CD4-positive, alpha-beta T cell treated with Interleukin-17A for 1 hour (primary cell): ENCODE results near the gene ENTR1.

Experiments
- DNase-seq: peaks from one replicate; pipeline ENCODE4 v3.0.0-alpha.2; 2020

The ENTR1 gene

GRCh38 chr9:136410500-136411287 lies at the start of gene ENTR1, which contains the start of gene PMPCA:
ENTR1 (minus strand) TSS chr9:136410614; CDS start chr9:136410397, 217 bp downstream.
PMPCA (plus strand) TSS chr9:136410658; CDS start chr9:136410669, 11 bp downstream.
- DNase-seq: peak; percentile 95

- DNase-seq: no peak
These were observed 49.0 kb upstream of the ENTR1 start for GRCh38 chr9:136459425-136459824.

- no peak for DNase-seq
These were observed 46.9 kb upstream of the ENTR1 start for GRCh38 chr9:136457326-136457725.

- no peak for DNase-seq
These were observed 45.8 kb upstream of the ENTR1 start for GRCh38 chr9:136456258-136456657.

- DNase-seq: no peak
These were observed 44.9 kb upstream of the ENTR1 start for GRCh38 chr9:136455043-136456002.

GRCh38 chr9:136454026-136454796 lies 43.8 kb upstream of the ENTR1 start:
- no peak for DNase-seq

- no peak for DNase-seq
These were observed 42.9 kb upstream of the ENTR1 start for GRCh38 chr9:136453326-136453725.

GRCh38 chr9:136451221-136451877 lies 40.9 kb upstream of the ENTR1 start:
- DNase-seq: no peak

- no peak for DNase-seq
These were observed 38.2 kb upstream of the ENTR1 start for GRCh38 chr9:136448655-136449054.

- DNase-seq: no peak
These were observed 36.9 kb upstream of the ENTR1 start for GRCh38 chr9:136447173-136447778.

GRCh38 chr9:136445799-136446198 lies 35.4 kb upstream of the ENTR1 start:
- no peak for DNase-seq

GRCh38 chr9:136444102-136444501 lies 33.7 kb upstream of the ENTR1 start:
- no peak for DNase-seq

GRCh38 chr9:136443687-136444086 lies 33.3 kb upstream of the ENTR1 start:
- no peak for DNase-seq

- no peak for DNase-seq
These were observed 32.7 kb upstream of the ENTR1 start for GRCh38 chr9:136443087-136443486.

- DNase-seq: no peak
These were observed 31.9 kb upstream of the ENTR1 start for GRCh38 chr9:136442265-136442664.

- no peak for DNase-seq
These were observed 31.3 kb upstream of the ENTR1 start for GRCh38 chr9:136441681-136442245.

GRCh38 chr9:136441191-136441680 lies 30.8 kb upstream of the ENTR1 start:
- no peak for DNase-seq

- peak; percentile 85 for DNase-seq
These were observed 29.3 kb upstream of the ENTR1 start, which contains the start of gene INPP5E for GRCh38 chr9:136439481-136440408. INPP5E (minus strand) TSS chr9:136439845; CDS start chr9:136439419, 426 bp downstream.

- peak; percentile 57 for DNase-seq
These were observed 28.4 kb upstream of the ENTR1 start for GRCh38 chr9:136438548-136439480.
